ENCODE measurements around the gene C1orf141. TPM values are rescaled to one million over a fixed set of nuclear protein-coding genes. Genes with fewer than 3 reads are reported as not detected.

The C1orf141 gene
- total RNA-seq, 1 experiment from 2014 or later, result not detected

DNA sequence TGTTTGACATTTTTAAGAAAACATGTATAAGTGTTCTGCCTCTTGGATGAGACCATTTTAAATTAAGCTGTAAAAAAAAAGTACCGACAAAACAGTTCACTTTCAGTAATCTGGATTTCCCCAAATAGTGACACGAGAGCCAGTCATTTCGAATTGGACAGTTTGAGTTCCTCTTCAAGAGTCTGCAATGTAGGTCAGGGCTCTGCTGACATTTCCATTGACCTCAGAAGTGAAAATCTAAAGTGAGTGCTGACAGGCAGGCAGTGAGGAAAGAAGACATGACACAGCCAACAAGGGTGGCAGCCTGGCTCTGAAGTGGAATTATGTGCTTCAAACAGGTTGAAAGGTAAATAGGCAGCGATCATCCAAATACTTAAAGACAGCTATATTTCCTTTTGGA, 31.4 kb upstream of the C1orf141 start, which contains the start of gene IL23R:
Gene IL23R (plus strand): TSS at position 259 of the 400 bp plus-strand sequence. CDS start 1,667 bp downstream, outside the sequence.
- no peak for ATAC-seq
- POLR2A ChIA-PET, result no interaction called here
- Mint-ChIP-seq H3K4me3 (no peak within 1 kb of the TSS), H3K27ac (no peak within 1 kb of the TSS), H3K27me3 (ENCODE audit: low read depth) (no peaks in the 10 kb centered on the region), H3K9me3 (peaks cover 5% of the 10 kb centered on the region), H3K36me3 (no peaks in the 10 kb centered on the region), H3K4me1 (no peaks in the 10 kb centered on the region)
- TF ChIP-seq, protein P1, sequence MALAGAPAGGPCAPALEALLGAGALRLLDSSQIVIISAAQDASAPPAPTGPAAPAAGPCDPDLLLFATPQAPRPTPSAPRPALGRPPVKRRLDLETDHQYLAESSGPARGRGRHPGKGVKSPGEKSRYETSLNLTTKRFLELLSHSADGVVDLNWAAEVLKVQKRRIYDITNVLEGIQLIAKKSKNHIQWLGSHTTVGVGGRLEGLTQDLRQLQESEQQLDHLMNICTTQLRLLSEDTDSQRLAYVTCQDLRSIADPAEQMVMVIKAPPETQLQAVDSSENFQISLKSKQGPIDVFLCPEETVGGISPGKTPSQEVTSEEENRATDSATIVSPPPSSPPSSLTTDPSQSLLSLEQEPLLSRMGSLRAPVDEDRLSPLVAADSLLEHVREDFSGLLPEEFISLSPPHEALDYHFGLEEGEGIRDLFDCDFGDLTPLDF (CRISPR knock-in tag; IDR thresholded peaks at IDR 0.05), result no peak
- TF ChIP-seq EMX1 (CRISPR knock-in tag; IDR thresholded peaks at IDR 0.05), result no peak
- TF ChIP-seq, protein P2, sequence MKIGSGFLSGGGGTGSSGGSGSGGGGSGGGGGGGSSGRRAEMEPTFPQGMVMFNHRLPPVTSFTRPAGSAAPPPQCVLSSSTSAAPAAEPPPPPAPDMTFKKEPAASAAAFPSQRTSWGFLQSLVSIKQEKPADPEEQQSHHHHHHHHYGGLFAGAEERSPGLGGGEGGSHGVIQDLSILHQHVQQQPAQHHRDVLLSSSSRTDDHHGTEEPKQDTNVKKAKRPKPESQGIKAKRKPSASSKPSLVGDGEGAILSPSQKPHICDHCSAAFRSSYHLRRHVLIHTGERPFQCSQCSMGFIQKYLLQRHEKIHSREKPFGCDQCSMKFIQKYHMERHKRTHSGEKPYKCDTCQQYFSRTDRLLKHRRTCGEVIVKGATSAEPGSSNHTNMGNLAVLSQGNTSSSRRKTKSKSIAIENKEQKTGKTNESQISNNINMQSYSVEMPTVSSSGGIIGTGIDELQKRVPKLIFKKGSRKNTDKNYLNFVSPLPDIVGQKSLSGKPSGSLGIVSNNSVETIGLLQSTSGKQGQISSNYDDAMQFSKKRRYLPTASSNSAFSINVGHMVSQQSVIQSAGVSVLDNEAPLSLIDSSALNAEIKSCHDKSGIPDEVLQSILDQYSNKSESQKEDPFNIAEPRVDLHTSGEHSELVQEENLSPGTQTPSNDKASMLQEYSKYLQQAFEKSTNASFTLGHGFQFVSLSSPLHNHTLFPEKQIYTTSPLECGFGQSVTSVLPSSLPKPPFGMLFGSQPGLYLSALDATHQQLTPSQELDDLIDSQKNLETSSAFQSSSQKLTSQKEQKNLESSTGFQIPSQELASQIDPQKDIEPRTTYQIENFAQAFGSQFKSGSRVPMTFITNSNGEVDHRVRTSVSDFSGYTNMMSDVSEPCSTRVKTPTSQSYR (CRISPR knock-in tag; IDR thresholded peaks at IDR 0.05), result no peak
- TF ChIP-seq SOX15 (CRISPR knock-in tag; IDR thresholded peaks at IDR 0.05), result no peak
- no peak for TF ChIP-seq KAT7 (CRISPR knock-in tag; IDR thresholded peaks at IDR 0.05; ENCODE audit: borderline replicate concordance)
- DNase-seq (ENCODE audit: low spot score), result no peak
- CTCF ChIA-PET, result interaction anchor here (1.7 kb wide), 1 partner anchor 47 kb away, joined by 6 read pairs; no protein-coding TSS in a partner anchor

DNA sequence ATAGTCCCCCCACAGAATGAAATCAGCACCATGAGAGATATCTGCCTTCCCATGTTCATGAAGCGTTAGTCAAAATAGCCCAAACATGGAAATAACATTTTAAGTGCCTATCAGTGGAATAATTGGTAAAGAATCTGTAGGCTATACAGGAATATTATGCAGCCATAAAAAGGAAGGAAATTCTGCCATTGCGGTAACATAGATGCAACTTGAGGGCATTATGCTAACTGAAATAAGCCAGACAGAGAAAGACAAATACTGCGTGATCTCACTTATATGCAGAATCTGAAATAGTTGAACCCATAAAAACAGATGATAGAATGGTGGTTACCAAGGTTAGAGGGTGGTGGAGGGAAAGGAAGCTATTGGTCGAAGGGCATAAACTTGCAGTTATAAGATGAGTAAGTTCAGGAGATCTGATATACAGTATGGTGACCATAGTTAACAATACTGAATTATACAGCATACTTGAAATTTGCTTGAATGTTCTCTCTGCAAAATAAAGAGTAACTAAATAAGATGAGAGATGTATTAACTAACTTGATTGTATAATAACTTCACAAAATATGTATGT, 30.8 kb upstream of the C1orf141 start:
- ChIA-PET CTCF (no interaction called here), POLR2A (no interaction called here)
- Mint-ChIP-seq H3K36me3 (no peaks in the 10 kb centered on the region), H3K4me1 (no peaks in the 10 kb centered on the region), H3K27ac (no peak overlapping the region), H3K27me3 (ENCODE audit: low read depth) (no peaks in the 10 kb centered on the region), H3K4me3 (no peak overlapping the region), H3K9me3 (peaks cover 5% of the 10 kb centered on the region)
- DNase-seq (ENCODE audit: low spot score), result no peak
- TF ChIP-seq, protein P3, sequence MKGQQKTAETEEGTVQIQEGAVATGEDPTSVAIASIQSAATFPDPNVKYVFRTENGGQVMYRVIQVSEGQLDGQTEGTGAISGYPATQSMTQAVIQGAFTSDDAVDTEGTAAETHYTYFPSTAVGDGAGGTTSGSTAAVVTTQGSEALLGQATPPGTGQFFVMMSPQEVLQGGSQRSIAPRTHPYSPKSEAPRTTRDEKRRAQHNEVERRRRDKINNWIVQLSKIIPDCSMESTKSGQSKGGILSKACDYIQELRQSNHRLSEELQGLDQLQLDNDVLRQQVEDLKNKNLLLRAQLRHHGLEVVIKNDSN (CRISPR knock-in tag; IDR thresholded peaks at IDR 0.05), result no peak
- TF ChIP-seq ZNF671 (CRISPR knock-in tag; IDR thresholded peaks at IDR 0.05), result no peak
- no peak for TF ChIP-seq RELA (CRISPR knock-in tag; IDR thresholded peaks at IDR 0.05; ENCODE audit: borderline replicate concordance)
- TF ChIP-seq, protein P4, sequence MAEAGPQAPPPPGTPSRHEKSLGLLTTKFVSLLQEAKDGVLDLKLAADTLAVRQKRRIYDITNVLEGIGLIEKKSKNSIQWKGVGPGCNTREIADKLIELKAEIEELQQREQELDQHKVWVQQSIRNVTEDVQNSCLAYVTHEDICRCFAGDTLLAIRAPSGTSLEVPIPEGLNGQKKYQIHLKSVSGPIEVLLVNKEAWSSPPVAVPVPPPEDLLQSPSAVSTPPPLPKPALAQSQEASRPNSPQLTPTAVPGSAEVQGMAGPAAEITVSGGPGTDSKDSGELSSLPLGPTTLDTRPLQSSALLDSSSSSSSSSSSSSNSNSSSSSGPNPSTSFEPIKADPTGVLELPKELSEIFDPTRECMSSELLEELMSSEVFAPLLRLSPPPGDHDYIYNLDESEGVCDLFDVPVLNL (CRISPR knock-in tag; IDR thresholded peaks at IDR 0.05; ENCODE audit: borderline replicate concordance, low read depth), result no peak
- ATAC-seq, result no peak

DNA sequence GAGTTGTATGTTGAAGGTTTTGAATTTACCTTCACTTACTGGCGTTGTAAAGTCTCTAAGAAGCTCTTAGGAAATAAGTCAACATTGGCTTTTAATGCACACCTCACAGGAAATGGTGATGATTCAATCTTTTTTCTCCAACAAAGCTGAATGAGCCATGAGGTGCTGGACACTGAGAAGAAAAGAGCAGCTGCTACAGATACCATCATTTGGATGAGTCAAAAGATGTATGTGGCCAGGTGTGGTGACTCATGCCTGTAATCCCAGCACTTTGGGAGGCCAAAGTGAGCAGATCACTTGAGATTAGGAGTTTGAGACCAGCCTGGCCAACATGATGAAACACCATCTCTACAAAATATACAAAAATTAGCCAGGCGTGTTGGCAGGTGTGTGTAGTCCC, 28.2 kb upstream of the C1orf141 start:
- ChIA-PET CTCF (interaction anchor here (0.6 to 4.3 kb wide), 4 partner anchors 14 to 184 kb away, joined by 3 to 14 read pairs (median 4); no protein-coding TSS in a partner anchor), POLR2A (no interaction called here)
- Mint-ChIP-seq H3K27ac (no peak overlapping the region), H3K9me3 (peaks cover 5% of the 10 kb centered on the region), H3K4me1 (no peaks in the 10 kb centered on the region), H3K4me3 (no peak overlapping the region), H3K36me3 (no peaks in the 10 kb centered on the region), H3K27me3 (ENCODE audit: low read depth) (no peaks in the 10 kb centered on the region)
- DNase-seq (ENCODE audit: low spot score), result no peak
- ATAC-seq, result no peak
- no peak for TF ChIP-seq ZNF317 (CRISPR knock-in tag; IDR thresholded peaks at IDR 0.05; ENCODE audit: borderline replicate concordance, low read depth)
- TF ChIP-seq RELA (CRISPR knock-in tag; IDR thresholded peaks at IDR 0.05; ENCODE audit: borderline replicate concordance), result no peak
- no peak for TF ChIP-seq FOXJ3 (CRISPR knock-in tag; IDR thresholded peaks at IDR 0.05; ENCODE audit: borderline replicate concordance)
- TF ChIP-seq, protein P5, sequence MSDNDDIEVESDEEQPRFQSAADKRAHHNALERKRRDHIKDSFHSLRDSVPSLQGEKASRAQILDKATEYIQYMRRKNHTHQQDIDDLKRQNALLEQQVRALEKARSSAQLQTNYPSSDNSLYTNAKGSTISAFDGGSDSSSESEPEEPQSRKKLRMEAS (CRISPR knock-in tag; IDR thresholded peaks at IDR 0.05), result no peak
- TF ChIP-seq NR3C1 (CRISPR knock-in tag; conservative IDR thresholded peaks at IDR 0.05; ENCODE audit: low read depth), result no peak
- TF ChIP-seq, protein P6, sequence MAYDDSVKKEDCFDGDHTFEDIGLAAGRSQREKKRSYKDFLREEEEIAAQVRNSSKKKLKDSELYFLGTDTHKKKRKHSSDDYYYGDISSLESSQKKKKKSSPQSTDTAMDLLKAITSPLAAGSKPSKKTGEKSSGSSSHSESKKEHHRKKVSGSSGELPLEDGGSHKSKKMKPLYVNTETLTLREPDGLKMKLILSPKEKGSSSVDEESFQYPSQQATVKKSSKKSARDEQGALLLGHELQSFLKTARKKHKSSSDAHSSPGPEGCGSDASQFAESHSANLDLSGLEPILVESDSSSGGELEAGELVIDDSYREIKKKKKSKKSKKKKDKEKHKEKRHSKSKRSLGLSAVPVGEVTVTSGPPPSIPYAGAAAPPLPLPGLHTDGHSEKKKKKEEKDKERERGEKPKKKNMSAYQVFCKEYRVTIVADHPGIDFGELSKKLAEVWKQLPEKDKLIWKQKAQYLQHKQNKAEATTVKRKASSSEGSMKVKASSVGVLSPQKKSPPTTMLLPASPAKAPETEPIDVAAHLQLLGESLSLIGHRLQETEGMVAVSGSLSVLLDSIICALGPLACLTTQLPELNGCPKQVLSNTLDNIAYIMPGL (CRISPR knock-in tag; IDR thresholded peaks at IDR 0.05), result no peak
- TF ChIP-seq ZNF263 (CRISPR knock-in tag; IDR thresholded peaks at IDR 0.05; ENCODE audit: low read depth), result no peak
- TF ChIP-seq, protein P7, sequence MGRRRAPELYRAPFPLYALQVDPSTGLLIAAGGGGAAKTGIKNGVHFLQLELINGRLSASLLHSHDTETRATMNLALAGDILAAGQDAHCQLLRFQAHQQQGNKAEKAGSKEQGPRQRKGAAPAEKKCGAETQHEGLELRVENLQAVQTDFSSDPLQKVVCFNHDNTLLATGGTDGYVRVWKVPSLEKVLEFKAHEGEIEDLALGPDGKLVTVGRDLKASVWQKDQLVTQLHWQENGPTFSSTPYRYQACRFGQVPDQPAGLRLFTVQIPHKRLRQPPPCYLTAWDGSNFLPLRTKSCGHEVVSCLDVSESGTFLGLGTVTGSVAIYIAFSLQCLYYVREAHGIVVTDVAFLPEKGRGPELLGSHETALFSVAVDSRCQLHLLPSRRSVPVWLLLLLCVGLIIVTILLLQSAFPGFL (CRISPR knock-in tag; IDR thresholded peaks at IDR 0.05; ENCODE audit: borderline replicate concordance), result no peak
- no peak for TF ChIP-seq JAZF1 (CRISPR knock-in tag; IDR thresholded peaks at IDR 0.05)
- no peak for TF ChIP-seq CREB1 (CRISPR knock-in tag; IDR thresholded peaks at IDR 0.05)
- TF ChIP-seq, protein P8, sequence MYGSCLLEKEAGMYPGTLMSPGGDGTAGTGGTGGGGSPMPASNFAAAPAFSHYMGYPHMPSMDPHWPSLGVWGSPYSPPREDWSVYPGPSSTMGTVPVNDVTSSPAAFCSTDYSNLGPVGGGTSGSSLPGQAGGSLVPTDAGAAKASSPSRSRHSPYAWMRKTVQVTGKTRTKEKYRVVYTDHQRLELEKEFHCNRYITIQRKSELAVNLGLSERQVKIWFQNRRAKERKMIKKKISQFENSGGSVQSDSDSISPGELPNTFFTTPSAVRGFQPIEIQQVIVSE (CRISPR knock-in tag; IDR thresholded peaks at IDR 0.05; ENCODE audit: borderline replicate concordance), result no peak
- TF ChIP-seq, protein P9, sequence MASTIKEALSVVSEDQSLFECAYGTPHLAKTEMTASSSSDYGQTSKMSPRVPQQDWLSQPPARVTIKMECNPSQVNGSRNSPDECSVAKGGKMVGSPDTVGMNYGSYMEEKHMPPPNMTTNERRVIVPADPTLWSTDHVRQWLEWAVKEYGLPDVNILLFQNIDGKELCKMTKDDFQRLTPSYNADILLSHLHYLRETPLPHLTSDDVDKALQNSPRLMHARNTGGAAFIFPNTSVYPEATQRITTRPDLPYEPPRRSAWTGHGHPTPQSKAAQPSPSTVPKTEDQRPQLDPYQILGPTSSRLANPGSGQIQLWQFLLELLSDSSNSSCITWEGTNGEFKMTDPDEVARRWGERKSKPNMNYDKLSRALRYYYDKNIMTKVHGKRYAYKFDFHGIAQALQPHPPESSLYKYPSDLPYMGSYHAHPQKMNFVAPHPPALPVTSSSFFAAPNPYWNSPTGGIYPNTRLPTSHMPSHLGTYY (CRISPR knock-in tag; IDR thresholded peaks at IDR 0.05), result no peak
